Measurements from ENCODE around the gene CLEC20A. TPM values are rescaled to one million over a fixed set of nuclear protein-coding genes. Genes with fewer than 3 reads are reported as not detected.

The CLEC20A gene
- total and polyA plus RNA-seq, 2 of the 8 experiments (the other 6 are each of a cell fraction or from before 2014, with no cell fraction given) = not detected

DNA sequence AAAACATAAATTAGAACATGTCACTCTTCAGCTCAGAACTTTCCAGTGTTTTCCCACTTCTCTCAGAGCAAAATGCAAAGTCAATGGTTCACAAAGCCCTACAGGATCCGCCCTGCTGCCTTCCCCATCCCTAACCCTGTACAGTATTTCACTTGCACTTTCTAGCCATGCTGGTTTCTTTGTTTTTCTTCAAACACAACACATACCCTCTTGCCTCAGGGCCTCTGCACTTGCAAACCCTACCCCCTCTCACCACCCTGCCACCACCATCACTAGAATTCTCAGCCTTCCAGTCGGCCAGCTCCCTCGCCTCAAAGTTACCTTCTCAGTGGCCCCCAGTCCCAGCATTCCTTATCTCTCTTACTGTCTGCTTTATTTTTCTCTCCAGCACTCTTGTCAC lies 33.7 kb upstream of the CLEC20A start:
- Histone ChIP-seq H3K27ac (ENCODE audit: low read depth, low read length) (no peak overlapping the region), H3K79me1 (ENCODE audit: low read depth, low read length) (no peaks in the 10 kb centered on the region), H3K9me3 (ENCODE audit: insufficient read depth in 2 of 2, low read depth in 1 of 2, low read length in 1 of 2) (no peaks in the 10 kb centered on the region), H3K18ac (ENCODE audit: extremely low read depth, low read length) (no peak overlapping the region), H3K23ac (ENCODE audit: insufficient read length) (no peak overlapping the region), H4K91ac (replicated peaks; ENCODE audit: insufficient read length, low read length) (no peak overlapping the region), H3K36me3 (ENCODE audit: control insufficient read depth in 2 of 4, insufficient read depth in 4 of 4, low read length in 3 of 4) (no peaks in the 10 kb centered on the region), H2BK5ac (ENCODE audit: low read depth, low read length) (no peak overlapping the region), H2BK120ac (replicated peaks; ENCODE audit: low read depth, low read length) (no peak overlapping the region), H2BK15ac (ENCODE audit: low read length) (no peak overlapping the region), H3K4me1 (replicated peaks in 1 of 4; ENCODE audit: control insufficient read depth in 3 of 4, insufficient read depth in 4 of 4, low read length in 3 of 4) (peaks cover 0 to 2% (median under 1%) of the 10 kb centered on the region in 4 experiments; a peak in 1 of 7 replicates), H3K9ac (replicated peaks in 1 of 4; ENCODE audit: extremely low read depth in 1 of 4, low read depth in 3 of 4, low read length in 3 of 4) (no peak overlapping the region), H3K56ac (replicated peaks; ENCODE audit: insufficient read length, low read depth, low read length) (no peak overlapping the region), H4K5ac (ENCODE audit: insufficient read length, low read depth, low read length) (no peak overlapping the region), H3K4me3 (ENCODE audit: extremely low read depth in 1 of 4, insufficient read depth in 2 of 4, low read depth in 3 of 4, low read length in 4 of 4) (no peak overlapping the region), H3K4ac (replicated peaks; ENCODE audit: insufficient read length, low read depth, low read length) (no peak overlapping the region), H3K79me2 (ENCODE audit: control insufficient read depth in 1 of 2, insufficient read depth in 2 of 2, low read length in 2 of 2) (no peaks in the 10 kb centered on the region), H3K14ac (ENCODE audit: insufficient read length) (no peak overlapping the region), H4K20me1 (replicated peaks in 1 of 2; ENCODE audit: control insufficient read depth in 1 of 2, insufficient read depth in 2 of 2, low read length in 2 of 2) (no peaks in the 10 kb centered on the region), H3K23me2 (ENCODE audit: low read depth, low read length) (no peaks in the 10 kb centered on the region), H3K27me3 (replicated peaks in 1 of 4; ENCODE audit: control insufficient read depth in 3 of 4, extremely low read depth in 1 of 4, insufficient read depth in 3 of 4, low read length in 3 of 4) (no peaks in the 10 kb centered on the region), H2BK12ac (ENCODE audit: low read depth, low read length) (no peak overlapping the region), H3K4me2 (ENCODE audit: insufficient read depth in 1 of 2, low read depth in 2 of 2, low read length in 2 of 2) (no peak overlapping the region), H2AK5ac (ENCODE audit: low read depth, low read length) (no peak overlapping the region), H2BK20ac (ENCODE audit: low read length) (no peak overlapping the region), H4K8ac (ENCODE audit: extremely low read depth, insufficient read depth, low read length) (no peak overlapping the region), H2AFZ (ENCODE audit: low read length) (no peak overlapping the region)
- DNase-seq (ENCODE audit: low read depth in 1 of 2, low spot score in 2 of 2) (no peak), FAIRE-seq (no peak)
- ChIA-PET CTCF (ENCODE audit: partially characterized antibody) (interaction anchor here (0.5 to 16.8 kb wide), 14 partner anchors 8 to 548 kb away, joined by 3 to 238 read pairs (median 6); no protein-coding TSS in a partner anchor), POLR2A (ENCODE audit: partially characterized antibody) (no interaction called here)
- 95% methylated on average over 3 of the region's 3 CpGs; no CpG with 5 or more reads in 1 of the 2 experiments for WGBS, 2 experiments (ENCODE audit: extremely low coverage in 1 of 2, insufficient coverage in 1 of 2, insufficient read length in 1 of 2, insufficient replicate concordance in 2 of 2, low coverage in 1 of 2, low lambda C conversion rate in 2 of 2, missing lambda C conversion rate in 1 of 2)

All from H1 (cell line).